Posterior vena cava (tissue), 2 donors: Measurements from ENCODE around the gene ZXDC. TPM values are rescaled to one million over a fixed set of nuclear protein-coding genes. Genes with fewer than 3 reads are reported as not detected.

ENCODE experiments used
- DNase-seq: peaks from one replicate; pipeline ENCODE4 v3.0.0-alpha.2; 2020; ENCODE audit warnings: low spot score
- intact Hi-C, 2 donors: fragments of 100-400 bp; cut with DNase I; formaldehyde crosslinking; loops; one replicate each; pipeline versions ENCODE4 v1.14.1 to v1.14.2; 2022 to 2023
- total RNA-seq, 2 donors: library from RNA; stranded (reverse); fragmentation: NEBNext Ultra II Directional; extraction: Animal tissue kit (Norgen Biotek cat#: 25700); gene quantifications; one replicate each; pipeline ENCODE4 v1.2.1, GENCODE V29; 2021
- donor health status: DM: yes; HTN: yes; CAD: no.
- donor health status: DM: yes; HTN: yes; CAD: no.

ZXDC gene
- total RNA-seq, 2 donors from 2014 or later, result 26.8 to 26.9 TPM

GRCh38 chr3:126512916-126513650 is 37.4 kb upstream of the ZXDC start:
- peak; percentile 50 for DNase-seq
- intact Hi-C loops, result no loop called here

- intact Hi-C loops, result no loop called here
- DNase-seq, result peak; percentile 23
Observed at GRCh38 chr3:126512026-126512425, 36.3 kb upstream of the ZXDC start.

GRCh38 chr3:126511291-126511690 is 35.6 kb upstream of the ZXDC start:
- peak; percentile 28 for DNase-seq
- intact Hi-C loops, result no loop called here

- DNase-seq, result peak; percentile 67
- intact Hi-C loops, result no loop called here
Observed at GRCh38 chr3:126510308-126510910, 34.7 kb upstream of the ZXDC start.

- intact Hi-C loops, result no loop called here
- peak; percentile 73 for DNase-seq
Observed at GRCh38 chr3:126509597-126510307, 34.1 kb upstream of the ZXDC start.

GRCh38 chr3:126508564-126508964 is 32.9 kb upstream of the ZXDC start:
- peak; percentile 69 for DNase-seq
- intact Hi-C loops, result no loop called here

- intact Hi-C loops, result no loop called here
- DNase-seq, result no peak
Observed at GRCh38 chr3:126507886-126508285, 32.2 kb upstream of the ZXDC start.

GRCh38 chr3:126503701-126504100 is 28.0 kb upstream of the ZXDC start:
- intact Hi-C loops, result no loop called here
- no peak for DNase-seq

- DNase-seq, result no peak
- intact Hi-C loops, result no loop called here
Observed at GRCh38 chr3:126502656-126503055, 27.0 kb upstream of the ZXDC start.

GRCh38 chr3:126501736-126502135 is 26.0 kb upstream of the ZXDC start:
- intact Hi-C loops, result no loop called here
- DNase-seq, result no peak

GRCh38 chr3:126501054-126501453 is 25.4 kb upstream of the ZXDC start:
- no peak for DNase-seq
- intact Hi-C loops, result no loop called here

- no peak for DNase-seq
- intact Hi-C loops, result no loop called here
Observed at GRCh38 chr3:126500016-126500415, 24.3 kb upstream of the ZXDC start.

- intact Hi-C loops, result no loop called here
- DNase-seq, result no peak
Observed at GRCh38 chr3:126499401-126499800, 23.7 kb upstream of the ZXDC start.

GRCh38 chr3:126498929-126499328 is 23.2 kb upstream of the ZXDC start:
- DNase-seq, result no peak
- intact Hi-C loops, result no loop called here

GRCh38 chr3:126498461-126498860 is 22.8 kb upstream of the ZXDC start:
- no peak for DNase-seq
- intact Hi-C loops, result no loop called here

- intact Hi-C loops, result no loop called here
- no peak for DNase-seq
Observed at GRCh38 chr3:126497956-126498355, 22.3 kb upstream of the ZXDC start.

GRCh38 chr3:126496894-126497850 is 21.5 kb upstream of the ZXDC start:
- intact Hi-C loops, result no loop called here
- DNase-seq, result no peak

- intact Hi-C loops, result no loop called here
- DNase-seq, result no peak
Observed at GRCh38 chr3:126495786-126496185, 20.1 kb upstream of the ZXDC start.

- no peak for DNase-seq
- intact Hi-C loops, result no loop called here
Observed at GRCh38 chr3:126494970-126495230, 19.2 kb upstream of the ZXDC start.
